ENCODE results near the gene HMCN2. TPM values are rescaled to one million over a fixed set of nuclear protein-coding genes. Genes with fewer than 3 reads are reported as not detected.

Gene HMCN2
- total and polyA plus RNA-seq, 2 donors (not counting 3 experiments of a cell fraction or from before 2014, with no cell fraction given), result 0.04 to 0.24 TPM

GRCh38 chr9:130345009-130345896 is 79.7 kb downstream of the HMCN2 start:
- no TSS peak for BruUV-seq (replicated peaks)
- dilution Hi-C loops (cut with MboI; ENCODE audit: extremely low pct_ligation_motif_present, low sequenced_read_pairs), result no loop called here
- no peak for TF ChIP-seq POLR2A (IDR thresholded peaks at IDR 0.05; ENCODE audit: low read depth, low read length)
- no peak for TF ChIP-seq MYC (IDR thresholded peaks at IDR 0.05; ENCODE audit: low read depth, low read length)
- TF ChIP-seq CTCF (IDR thresholded peaks at IDR 0.05; ENCODE audit: extremely low read depth in 1 of 2, insufficient read depth in 1 of 2, low read depth in 1 of 2, low read length in 2 of 2), result no peak
- no peak for TF ChIP-seq FOS (IDR thresholded peaks at IDR 0.05; ENCODE audit: borderline replicate concordance, insufficient read depth, low read length)
- TF ChIP-seq MAX (IDR thresholded peaks at IDR 0.05; ENCODE audit: insufficient read depth, insufficient read length), result no peak
- no peak for TF ChIP-seq POLR2AphosphoS5 (IDR thresholded peaks at IDR 0.05; ENCODE audit: insufficient read depth, low read depth, low read length)
- TF ChIP-seq JUN (IDR thresholded peaks at IDR 0.05; ENCODE audit: borderline replicate concordance, insufficient read depth, insufficient read length, low read depth), result no peak
- TF ChIP-seq GATA2 (IDR thresholded peaks at IDR 0.05; ENCODE audit: insufficient read depth, insufficient read length, low read depth, low read length), result no peak
- no peak for TF ChIP-seq EZH2 (IDR thresholded peaks at IDR 0.05; ENCODE audit: borderline replicate concordance, low read depth, low read length, severe bottlenecking)
- Histone ChIP-seq H3K4me2 (ENCODE audit: insufficient read depth, low read length) (no peak overlapping the region), H3K27me3 (ENCODE audit: control insufficient read depth in 2 of 2, insufficient read depth in 2 of 2, low read length in 2 of 2) (no peaks in the 10 kb centered on the region), H4K20me1 (replicated peaks; ENCODE audit: control insufficient read depth, extremely low read depth, insufficient read depth, low read length) (no peaks in the 10 kb centered on the region), H3K36me3 (ENCODE audit: control insufficient read depth in 2 of 2, extremely low read depth in 1 of 2, insufficient read depth in 2 of 2, low read length in 2 of 2) (no peaks in the 10 kb centered on the region), H3K79me2 (ENCODE audit: control insufficient read depth, insufficient read depth, low read length) (no peaks in the 10 kb centered on the region), H3K27ac (ENCODE audit: insufficient read depth, low read depth, low read length) (no peak overlapping the region), H3K9me1 (replicated peaks; ENCODE audit: control insufficient read depth, extremely low read depth, insufficient read depth, low read length) (no peaks in the 10 kb centered on the region), H3K9me3 (replicated peaks; ENCODE audit: control insufficient read depth, insufficient read depth, low read length) (no peaks in the 10 kb centered on the region), H3K9ac (replicated peaks; ENCODE audit: extremely low read depth, insufficient read depth, low read length) (no peak overlapping the region), H3K4me1 (ENCODE audit: control insufficient read depth, extremely low read depth, insufficient read depth, low read length) (no peaks in the 10 kb centered on the region), H3K4me3 (replicated peaks in 1 of 3; ENCODE audit: insufficient read depth in 1 of 3, low read depth in 1 of 3, low read length in 3 of 3) (no peak overlapping the region), H2AFZ (ENCODE audit: low read depth, low read length) (no peak overlapping the region)
- no peak for FAIRE-seq
- ChIA-PET POLR2A (no interaction called here), CTCF (no interaction called here)
- no peak for DNase-seq (ENCODE audit: low read depth, low spot score)
- intact Hi-C loops (cut with micrococcal nuclease), result no loop called here
